GM13977 (cell line): ENCODE measurements around the gene HSDL1.
A peak's percentile ranks its signal among the peaks of the same experiment; 100 is the strongest.

Experiments used
- DNase-seq: peaks from one replicate; pipeline ENCODE4 v3.0.0; 2012; ENCODE audit warnings: low spot score
- in situ Hi-C: fragments of 300-500 bp; cut with MboI; formaldehyde crosslinking; loops from one replicate; pipeline ENCODE4 v1.12.0; 2022; ENCODE audit warnings: low sequenced_read_pairs, low pct_unique_long_range_greater_than_20kb, mixed read lengths, inconsistent platforms; ENCODE audit not compliant: unreplicated experiment
- TF ChIP-seq, protein P1 (sequence below): IDR thresholded peaks from 2 replicates; pipeline ENCODE4 v1.5.1; 2012; ENCODE audit warnings: mild to moderate bottlenecking, control low read depth; ENCODE audit not compliant: insufficient read depth; ENCODE audit errors: extremely low read depth, missing control alignments

HSDL1 gene

DNA sequence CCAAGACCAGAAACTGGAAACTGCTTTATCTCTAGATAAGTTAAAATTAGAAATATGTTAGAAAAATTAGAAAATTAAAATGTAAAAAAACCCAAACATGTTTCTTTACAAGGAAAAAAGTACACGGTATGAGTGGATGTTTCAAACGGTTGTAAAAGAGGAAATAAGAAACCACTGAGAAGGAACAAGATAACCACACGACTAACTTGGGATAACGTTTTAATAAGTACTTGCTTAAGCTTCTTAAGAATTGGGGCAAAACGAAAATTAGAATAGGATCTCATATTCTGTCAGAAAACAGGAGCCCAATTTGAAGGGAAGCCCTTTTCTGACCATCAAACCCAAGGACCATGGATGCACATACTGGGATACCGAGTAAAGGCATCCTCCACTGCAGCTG lies 59.2 kb downstream of the HSDL1 start:
- DNase-seq = no peak
- TF ChIP-seq, protein P1, sequence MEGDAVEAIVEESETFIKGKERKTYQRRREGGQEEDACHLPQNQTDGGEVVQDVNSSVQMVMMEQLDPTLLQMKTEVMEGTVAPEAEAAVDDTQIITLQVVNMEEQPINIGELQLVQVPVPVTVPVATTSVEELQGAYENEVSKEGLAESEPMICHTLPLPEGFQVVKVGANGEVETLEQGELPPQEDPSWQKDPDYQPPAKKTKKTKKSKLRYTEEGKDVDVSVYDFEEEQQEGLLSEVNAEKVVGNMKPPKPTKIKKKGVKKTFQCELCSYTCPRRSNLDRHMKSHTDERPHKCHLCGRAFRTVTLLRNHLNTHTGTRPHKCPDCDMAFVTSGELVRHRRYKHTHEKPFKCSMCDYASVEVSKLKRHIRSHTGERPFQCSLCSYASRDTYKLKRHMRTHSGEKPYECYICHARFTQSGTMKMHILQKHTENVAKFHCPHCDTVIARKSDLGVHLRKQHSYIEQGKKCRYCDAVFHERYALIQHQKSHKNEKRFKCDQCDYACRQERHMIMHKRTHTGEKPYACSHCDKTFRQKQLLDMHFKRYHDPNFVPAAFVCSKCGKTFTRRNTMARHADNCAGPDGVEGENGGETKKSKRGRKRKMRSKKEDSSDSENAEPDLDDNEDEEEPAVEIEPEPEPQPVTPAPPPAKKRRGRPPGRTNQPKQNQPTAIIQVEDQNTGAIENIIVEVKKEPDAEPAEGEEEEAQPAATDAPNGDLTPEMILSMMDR = no peak
- in situ Hi-C loops = loop anchor here (5.0 kb wide), 1 partner anchor 92 kb away; no protein-coding TSS in a partner anchor

DNA sequence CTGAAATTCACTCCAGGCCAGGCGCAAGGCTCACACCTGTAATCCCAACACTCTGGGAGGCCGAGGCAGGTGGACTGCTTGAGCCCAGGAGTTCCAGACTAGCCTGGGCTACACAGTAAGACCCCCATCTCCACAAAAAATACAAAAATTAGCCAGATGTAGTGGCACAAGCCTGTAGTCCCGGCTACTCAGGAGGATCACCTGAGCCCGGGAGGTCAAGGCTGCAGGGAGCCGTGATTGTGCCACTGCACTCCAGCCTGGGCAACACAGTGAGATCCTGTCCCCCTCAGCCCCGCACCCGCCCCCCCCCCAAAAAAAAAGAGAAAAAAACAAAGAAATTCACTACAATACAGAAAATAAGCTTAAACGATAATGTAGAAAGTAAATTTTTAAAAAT lies 59.7 kb downstream of the HSDL1 start:
- in situ Hi-C loops = loop anchor here (5.0 kb wide), 1 partner anchor 92 kb away; no protein-coding TSS in a partner anchor
- DNase-seq = no peak
- TF ChIP-seq, protein P1 = no peak

DNA sequence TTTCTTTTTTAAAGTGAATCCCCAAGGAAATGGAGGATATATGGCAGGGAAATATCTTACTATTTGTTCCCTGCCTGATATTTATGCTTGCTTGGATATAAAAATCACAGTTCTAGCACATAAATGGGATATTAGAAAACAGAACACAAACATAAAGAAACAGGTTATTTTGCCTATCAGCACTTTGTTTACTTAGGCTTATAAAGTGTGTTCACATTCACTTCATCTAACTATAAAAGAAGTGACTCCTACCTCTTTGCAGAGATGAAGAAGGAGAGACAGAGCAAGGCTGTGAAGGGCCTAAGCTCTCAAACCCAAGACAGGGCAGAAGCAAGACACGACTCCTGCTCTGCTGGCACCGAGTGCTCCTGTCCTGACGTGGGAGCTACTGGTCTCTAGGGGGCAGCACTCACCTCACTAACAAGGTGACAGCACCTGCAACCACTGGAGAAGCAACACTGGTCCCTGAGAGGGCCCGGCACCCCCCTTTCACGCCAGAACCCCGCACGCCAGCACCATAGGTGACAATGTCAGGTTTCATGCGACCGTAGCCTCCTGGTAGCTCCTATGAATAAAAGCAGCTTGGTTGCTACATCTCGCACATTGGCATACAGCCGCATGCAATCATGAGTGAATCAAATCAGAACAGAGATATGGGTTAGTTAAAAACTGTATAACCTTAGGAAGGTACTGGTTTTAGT lies 60.3 kb downstream of the HSDL1 start:
- in situ Hi-C loops = loop anchor here (5.0 kb wide), 1 partner anchor 93 kb away; no protein-coding TSS in a partner anchor
- TF ChIP-seq, protein P1 = peak; percentile 87
- peak; percentile 81 for DNase-seq

DNA sequence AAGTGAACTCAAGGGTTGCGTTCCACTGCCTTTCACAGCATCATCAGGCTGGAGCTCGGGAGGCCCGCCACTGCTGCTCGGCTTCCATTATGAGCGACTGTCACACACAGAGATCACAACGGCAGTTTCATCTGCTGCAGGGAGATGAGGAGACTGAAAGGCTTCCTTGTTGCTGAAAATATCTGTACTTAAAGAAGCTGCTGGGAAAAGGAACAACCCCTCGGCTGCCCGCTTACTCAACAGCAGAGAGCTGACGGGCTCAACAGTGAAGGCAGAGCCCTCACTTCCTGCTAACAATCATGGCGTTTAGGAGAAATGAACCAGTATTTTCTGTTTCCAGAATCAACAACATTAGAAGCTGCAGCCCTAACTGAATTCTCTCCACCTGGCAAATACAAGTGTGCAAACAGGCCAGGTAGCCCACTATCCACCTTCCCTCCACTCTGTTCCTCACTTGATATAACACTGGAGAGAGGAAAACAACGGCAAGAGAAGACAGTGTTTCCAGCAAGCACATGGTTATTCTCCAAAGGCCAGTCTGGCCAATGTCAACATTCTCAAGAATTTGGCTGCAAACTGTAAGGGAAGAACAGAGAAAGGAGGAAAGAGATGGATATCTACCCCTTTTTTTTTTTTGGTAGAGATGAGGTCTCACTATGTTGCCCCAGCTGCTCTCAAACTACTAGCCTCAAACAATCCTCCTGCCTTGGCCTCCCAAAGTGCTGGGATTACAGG lies 62.0 kb downstream of the HSDL1 start:
- in situ Hi-C loops = no loop called here
- DNase-seq = no peak
- TF ChIP-seq, protein P1 = no peak

DNA sequence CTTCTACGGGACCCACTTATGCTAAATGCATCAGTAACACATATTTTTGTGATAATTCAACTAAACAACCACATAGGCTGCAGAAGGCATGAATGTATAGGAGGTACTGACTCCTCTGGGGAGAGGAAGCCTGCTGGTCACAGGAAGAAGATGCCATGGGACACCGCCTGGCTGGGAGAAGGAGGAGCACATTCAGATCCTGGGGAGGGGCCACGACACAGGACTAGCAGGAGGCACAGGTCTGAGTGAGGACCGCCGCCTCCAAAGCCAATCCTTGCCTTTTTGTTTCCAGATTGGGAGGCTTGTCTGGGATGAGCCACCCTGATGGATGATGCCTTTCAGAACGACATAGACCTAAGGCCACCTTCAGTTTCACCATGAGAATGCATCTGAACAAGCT lies 62.9 kb downstream of the HSDL1 start:
- TF ChIP-seq, protein P1 = no peak
- in situ Hi-C loops = no loop called here
- no peak for DNase-seq

DNA sequence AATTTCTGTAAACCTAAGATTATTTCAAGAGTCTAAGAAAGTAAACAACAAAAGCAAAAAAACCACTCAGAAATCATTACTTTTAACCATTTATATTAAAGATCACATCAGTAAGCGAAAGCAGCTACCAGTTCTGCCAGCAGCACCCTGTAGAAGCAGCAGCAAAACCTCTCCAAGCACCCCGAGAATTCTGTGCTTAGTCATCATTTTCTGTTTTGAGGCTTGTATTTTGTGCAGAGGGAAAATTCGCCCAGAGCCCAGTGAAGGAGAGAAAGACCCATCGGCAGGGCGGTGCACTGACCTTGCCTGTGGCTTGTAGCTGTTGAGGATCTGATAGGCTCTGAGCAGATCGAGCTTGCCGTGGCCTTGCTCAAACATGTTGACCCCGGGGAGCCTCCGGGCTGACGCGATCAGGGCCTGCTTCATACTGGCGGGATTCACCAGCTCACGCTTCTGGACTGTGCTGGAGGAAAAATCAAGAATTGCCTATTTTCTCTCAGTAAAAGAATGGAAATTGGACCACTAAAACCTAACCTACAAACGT lies 63.5 kb downstream of the HSDL1 start:
- TF ChIP-seq, protein P1 = no peak
- in situ Hi-C loops = no loop called here
- DNase-seq = no peak
